ENCODE results near the gene LRRN2.

DNA sequence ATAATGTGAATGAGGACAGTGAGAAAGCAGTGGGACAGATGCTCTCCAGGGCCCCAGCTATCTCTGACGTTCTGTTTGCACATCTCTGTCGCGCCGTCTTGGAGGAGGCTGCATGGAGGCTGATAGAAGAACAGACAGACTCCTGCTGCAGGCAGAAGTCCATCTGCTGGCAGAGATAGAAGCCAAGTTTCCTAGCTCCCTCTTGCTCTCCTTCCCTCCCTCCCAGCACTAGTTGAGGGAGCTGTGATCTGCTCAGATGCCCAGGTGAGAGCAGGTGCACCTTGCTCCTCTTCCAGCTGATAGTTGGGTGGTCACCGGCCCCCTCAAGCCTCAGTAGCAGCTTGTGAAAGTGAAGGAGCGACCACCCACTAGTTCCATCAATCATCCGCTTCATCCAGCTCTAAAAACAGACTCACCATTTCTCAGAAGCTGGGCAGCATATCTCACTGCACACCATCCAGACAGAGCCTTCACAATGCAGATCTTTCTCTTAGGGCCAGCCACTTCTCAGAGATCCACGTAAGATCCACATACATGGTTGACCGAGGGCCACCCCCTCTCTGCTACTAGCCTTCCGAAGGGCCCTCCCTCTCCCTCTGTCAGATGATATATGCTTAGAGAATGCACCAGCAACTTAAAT, 12.9 kb downstream of the LRRN2 start:
- no peak for TF ChIP-seq TAF1 (IDR thresholded peaks at IDR 0.05; ENCODE audit: borderline replicate concordance, insufficient read depth, low read length)
- TF ChIP-seq REST (IDR thresholded peaks at IDR 0.05; ENCODE audit: insufficient read depth in 1 of 2, low read depth in 2 of 2, low read length in 2 of 2): no peak

Measured in PFSK-1 (cell line).